Ovary (tissue), 9 donors: ENCODE results near the gene SORCS3. TPM values are rescaled to one million over a fixed set of nuclear protein-coding genes. Genes with fewer than 3 reads are reported as not detected.
"Not testable (repeated sequence)": the region's sequence is repeated elsewhere in the genome, so short reads cannot be mapped to it uniquely, and the experiment has no call there.

Experiments used
- DNase-seq, 5 donors: peaks; one replicate each; pipeline ENCODE4 v3.0.0-alpha.2; 2019 to 2020
- H3K27ac ChIP-seq, 2 donors: fragments of 200-600 bp; one replicate each; pipeline versions ENCODE4 v1.5.1 to v1.8.0; 2019 to 2022
- H3K27me3 ChIP-seq: fragments of 200-600 bp; one replicate; pipeline ENCODE4 v1.8.0; 2022
- H3K36me3 ChIP-seq: fragments of 200-600 bp; sonication (generic); one replicate; pipeline ENCODE4 v1.5.1; 2019
- H3K4me1 ChIP-seq: one replicate; pipeline ENCODE4 v1.8.1; 2013; ENCODE audit warnings: mild to moderate bottlenecking, moderate library complexity; ENCODE audit not compliant: insufficient read depth
- H3K4me3 ChIP-seq: fragments of 200-600 bp; sonication (generic); one replicate; pipeline ENCODE4 v1.5.1; 2017
- H3K9me3 ChIP-seq, 2 donors: fragments of 200-600 bp in 1 of 2; sonication (generic) in 1 of 2; one replicate each; pipeline versions ENCODE4 v1.5.1 to v1.8.1; 2013 to 2019; ENCODE audit warnings: mild to moderate bottlenecking in 1 of 2, moderate library complexity in 1 of 2
- CTCF ChIP-seq, 3 donors: fragments of 450-650 bp in 2 of 3; fragments of 200-600 bp in 1 of 3; IDR thresholded peaks; one replicate each; pipeline versions ENCODE4 v1.5.1 to v1.8.0; 2016 to 2022; ENCODE audit warnings: antibody characterized with exemption in 3 of 3, mild to moderate bottlenecking in 1 of 3
- EP300 ChIP-seq: sonication (generic); formaldehyde crosslinking; IDR thresholded peaks from one replicate; pipeline ENCODE4 v1.6.1; 2017; ENCODE audit warnings: antibody characterized with exemption
- POLR2A ChIP-seq: fragments of 450-650 bp; IDR thresholded peaks from one replicate; pipeline ENCODE4 v1.6.1; 2017; ENCODE audit warnings: antibody characterized with exemption, mild to moderate bottlenecking, moderate library complexity
- WGBS, 3 donors: extraction: QIAGEN DNeasy Blood & Tissue Kit in 1 of 3; methylation state at CpG; one replicate each; pipeline versions ENCODE4 v1.1.5 to v1.1.7; 2013 to 2017; 5-methylcytosine and 5-hydroxymethylcytosine counted together
- intact Hi-C, 4 donors: fragments of 100-400 bp; cut with DNase I; formaldehyde crosslinking; loops; one replicate each; pipeline versions ENCODE4 v1.11.0 to v1.15.1; 2022 to 2023
- polyA plus RNA-seq, 2 donors: library from polyadenylated mRNA; stranded (reverse); fragments of 200-250 nt in 1 of 2; fragments of 350-450 nt in 1 of 2; fragmentation: Illumina TruSeq in 1 of 2; extraction: RNeasy Lipid Tissue Mini Kit (QIAGEN cat#74804) in 1 of 2; gene quantifications; one replicate each; pipeline ENCODE4 v1.2.3, GENCODE V29; 2013 to 2014
- total RNA-seq, 7 donors: library from RNA; depleted of rRNA in 2 of 7; stranded (reverse); fragments of >200 nt in 2 of 7; fragmentation: NEBNext Ultra II Directional in 3 of 7; extraction: Animal tissue kit (Norgen Biotek cat#: 25700) in 3 of 7; gene quantifications; one replicate each; pipeline versions ENCODE4 v1.1.0 to v1.2.4, GENCODE V29; 2016 to 2023
- donor health status: DM: no; HTN: no; CAD: no; lungs with moderate emphysema.
- donor health status: DM: no; HTN: no; CAD: no.
- donor health status: Bipolar disorder and iron deficiency.
- donor health status: DM: yes; HTN: yes; CAD: no.
- donor health status: DM: no; HTN: no; CAD: no.
- donor health status: DM: yes; HTN: yes; CAD: no.

Gene SORCS3
- total and polyA plus RNA-seq, 9 donors = 0.07 to 4.5 (median 0.79) TPM; not detected in 1

- no peak for TF ChIP-seq EP300
- no peak for TF ChIP-seq CTCF (IDR thresholded peaks at IDR 0.05)
- no peak for TF ChIP-seq POLR2A
- no peak for DNase-seq
- Histone ChIP-seq H3K27ac (no peak overlapping the region), H3K27me3 (no peaks in the 10 kb centered on the region), H3K4me1 (no peaks in the 10 kb centered on the region), H3K36me3 (no peaks in the 10 kb centered on the region), H3K4me3 (no peak overlapping the region), H3K9me3 (no peaks in the 10 kb centered on the region)
- 65 to 75% (median 69%) methylated on average over 4 of the region's 4 CpGs for WGBS, 3 donors
- intact Hi-C loops = no loop called here
Observed at GRCh38 chr10:104706886-104707285, 65.8 kb downstream of the SORCS3 start.

- no peaks in the 10 kb centered on the region for H3K36me3 ChIP-seq
- no peaks in the 10 kb centered on the region for H3K4me1 ChIP-seq
- H3K4me3 ChIP-seq = no peak overlapping the region
- no peaks in the 10 kb centered on the region for H3K27me3 ChIP-seq
- no peak for TF ChIP-seq EP300
- no peak for TF ChIP-seq POLR2A
- no peak for TF ChIP-seq CTCF (IDR thresholded peaks at IDR 0.05)
- WGBS, 3 donors = 56 to 65% (median 60%) methylated on average over 4 of the region's 4 CpGs
- intact Hi-C loops = no loop called here
- H3K27ac ChIP-seq = no peak overlapping the region
- no peak for DNase-seq
- no peaks in the 10 kb centered on the region for H3K9me3 ChIP-seq
Observed at GRCh38 chr10:104707602-104708459, 66.7 kb downstream of the SORCS3 start.

GRCh38 chr10:104711302-104711721 lies 70.2 kb downstream of the SORCS3 start:
- Histone ChIP-seq H3K9me3 (no peaks in the 10 kb centered on the region), H3K36me3 (no peaks in the 10 kb centered on the region), H3K4me1 (no peaks in the 10 kb centered on the region), H3K27me3 (no peaks in the 10 kb centered on the region), H3K27ac (no peak overlapping the region), H3K4me3 (no peak overlapping the region)
- DNase-seq = no peak
- 55 to 72% (median 56%) methylated on average over 3 of the region's 3 CpGs for WGBS, 3 donors
- intact Hi-C loops = no loop called here
- TF ChIP-seq CTCF (IDR thresholded peaks at IDR 0.05) (no peak), POLR2A (no peak), EP300 (no peak)

- H3K4me3 ChIP-seq, H3K27me3 ChIP-seq, H3K36me3 ChIP-seq, intact Hi-C loops, H3K27ac ChIP-seq, DNase-seq, H3K4me1 ChIP-seq, H3K9me3 ChIP-seq: not testable (repeated sequence)
- 88 to 89% (median 88%) methylated on average over 2 of the region's 2 CpGs for WGBS, 3 donors
Observed at GRCh38 chr10:104730593-104730992, 89.5 kb downstream of the SORCS3 start.

- no peak for TF ChIP-seq CTCF (IDR thresholded peaks at IDR 0.05)
- no peak for TF ChIP-seq EP300
- no peak for TF ChIP-seq POLR2A
- Histone ChIP-seq H3K27me3 (no peaks in the 10 kb centered on the region), H3K27ac (no peak overlapping the region), H3K36me3 (no peaks in the 10 kb centered on the region), H3K9me3 (no peaks in the 10 kb centered on the region), H3K4me1 (peaks cover 1% of the 10 kb centered on the region), H3K4me3 (no peak overlapping the region)
- DNase-seq = no peak
- WGBS, 3 donors = 82 to 88% (median 87%) methylated on average over 3 of the region's 3 CpGs
- intact Hi-C loops = no loop called here
Observed at GRCh38 chr10:104731192-104731591, 90.1 kb downstream of the SORCS3 start.
